Activated CD4-positive, alpha-beta T cell treated with anti-CD3 and anti-CD28 coated beads, Interleukin-2, amount 50 U/mL, for 1 hour (primary cell): ENCODE data around the gene CCDC27.

Experiments used
- DNase-seq: peaks from one replicate; pipeline ENCODE4 v3.0.0-alpha.2; 2020

The CCDC27 gene

GRCh38 chr1:3752400-3752945, at the start of gene CCDC27:
CCDC27 (plus strand) TSS chr1:3752450; CDS start chr1:3752482, 32 bp downstream.
- DNase-seq: no peak

- DNase-seq: no peak
Measured at GRCh38 chr1:3702528-3702927, 49.7 kb upstream of the CCDC27 start.

GRCh38 chr1:3702990-3703728, 49.1 kb upstream of the CCDC27 start:
- no peak for DNase-seq

- no peak for DNase-seq
Measured at GRCh38 chr1:3703786-3704371, 48.4 kb upstream of the CCDC27 start.

GRCh38 chr1:3705341-3705950, 46.8 kb upstream of the CCDC27 start:
- DNase-seq: no peak

GRCh38 chr1:3706651-3707297, 45.5 kb upstream of the CCDC27 start:
- DNase-seq: no peak

GRCh38 chr1:3707298-3707938, 44.8 kb upstream of the CCDC27 start:
- DNase-seq: no peak

GRCh38 chr1:3707939-3708328, 44.3 kb upstream of the CCDC27 start:
- DNase-seq: no peak

- no peak for DNase-seq
Measured at GRCh38 chr1:3708791-3709190, 43.5 kb upstream of the CCDC27 start.

GRCh38 chr1:3710251-3710650, 42.0 kb upstream of the CCDC27 start:
- no peak for DNase-seq

GRCh38 chr1:3711381-3711779, 40.9 kb upstream of the CCDC27 start:
- no peak for DNase-seq

- DNase-seq: no peak
Measured at GRCh38 chr1:3711780-3712451, 40.3 kb upstream of the CCDC27 start.

GRCh38 chr1:3712573-3713535, 39.4 kb upstream of the CCDC27 start:
- DNase-seq: no peak

GRCh38 chr1:3713840-3714239, 38.4 kb upstream of the CCDC27 start:
- no peak for DNase-seq

- no peak for DNase-seq
Measured at GRCh38 chr1:3714284-3714741, 37.9 kb upstream of the CCDC27 start.

GRCh38 chr1:3714814-3715213, 37.4 kb upstream of the CCDC27 start:
- DNase-seq: no peak

GRCh38 chr1:3716351-3716750, 35.9 kb upstream of the CCDC27 start:
- no peak for DNase-seq

- DNase-seq: no peak
Measured at GRCh38 chr1:3717041-3717714, 35.1 kb upstream of the CCDC27 start.

GRCh38 chr1:3717715-3718601, 34.3 kb upstream of the CCDC27 start:
- no peak for DNase-seq
